Right atrium auricular region (tissue), 2 donors: Measurements from ENCODE around the gene VPS4A. TPM values are rescaled to one million over a fixed set of nuclear protein-coding genes. Genes with fewer than 3 reads are reported as not detected.

Experiments
- DNase-seq: peaks from one replicate; pipeline ENCODE4 v3.0.0-alpha.2; 2019; ENCODE audit warnings: low spot score
- H3K27ac ChIP-seq, 2 donors: fragments of 200-600 bp; sonication (generic); 1 replicate in 1 of 2; 2 replicates in 1 of 2; pipeline ENCODE4 v1.5.1; 2016 to 2019
- H3K27me3 ChIP-seq, 2 donors: fragments of 200-600 bp; sonication (generic); one replicate each; pipeline versions ENCODE4 v1.5.1 to v1.6.0; 2017 to 2019
- H3K36me3 ChIP-seq: fragments of 200-600 bp; sonication (generic); one replicate; pipeline ENCODE4 v1.5.1; 2016
- H3K4me1 ChIP-seq, 2 donors: fragments of 200-600 bp; sonication (generic); one replicate each; pipeline versions ENCODE4 v1.5.1 to v1.6.0; 2017 to 2019
- H3K4me3 ChIP-seq, 2 donors: fragments of 200-600 bp; sonication (generic); 1 replicate in 1 of 2; 2 replicates in 1 of 2; pipeline ENCODE4 v1.5.1; 2017 to 2019; ENCODE audit warnings: mild to moderate bottlenecking in 1 of 2, moderate library complexity in 1 of 2
- H3K9me3 ChIP-seq, 2 donors: fragments of 200-600 bp; sonication (generic); one replicate each; pipeline ENCODE4 v1.5.1; 2019
- CTCF ChIP-seq, 2 donors: fragments of 200-600 bp; sonication (generic); IDR thresholded peaks; one replicate each; pipeline ENCODE4 v1.5.1; 2019; ENCODE audit warnings: antibody characterized with exemption in 2 of 2
- total RNA-seq, 2 donors: library from RNA; depleted of rRNA; stranded (reverse); fragments of >200 nt; gene quantifications; one replicate each; pipeline ENCODE4 v1.1.0, GENCODE V29; 2016

VPS4A gene
- total RNA-seq, 2 donors from 2014 or later, result 25.4 to 36.4 TPM

- H3K9me3 ChIP-seq, result no peaks in the 10 kb centered on the region
- peak within 1 kb of the TSS; percentile 85 to 96 for H3K4me3 ChIP-seq
- H3K27me3 ChIP-seq, result no peaks in the 10 kb centered on the region
- H3K4me1 ChIP-seq, result peaks cover 0 to 44% of the 10 kb centered on the region in 2 donors
- H3K36me3 ChIP-seq, result peaks cover 48% of the 10 kb centered on the region
- DNase-seq, result peak; percentile 94
- TF ChIP-seq CTCF (IDR thresholded peaks at IDR 0.05), result peak in 1 of 2 donors; percentile 42
- peak within 1 kb of the TSS; percentile 85 to 89 for H3K27ac ChIP-seq
Measured at GRCh38 chr16:69330286-69331109, 19.3 kb downstream of the VPS4A start, which contains the start of gene PDF. TSS of gene PDF (minus strand) at chr16:69330588. CDS start at chr16:69330570, 18 bp downstream.

- Histone ChIP-seq H3K27me3 (no peaks in the 10 kb centered on the region), H3K4me3 (no peak overlapping the region), H3K9me3 (no peaks in the 10 kb centered on the region), H3K36me3 (peaks cover 49% of the 10 kb centered on the region), H3K27ac (no peak overlapping the region), H3K4me1 (peaks cover 0 to 28% of the 10 kb centered on the region in 2 donors)
- no peak for DNase-seq
- TF ChIP-seq CTCF (IDR thresholded peaks at IDR 0.05), result no peak
Measured at GRCh38 chr16:69334696-69335095, 23.5 kb downstream of the VPS4A start.

GRCh38 chr16:69338557-69339288, 27.6 kb downstream of the VPS4A start:
- Histone ChIP-seq H3K4me3 (peak overlapping the region; percentile 82 to 96), H3K4me1 (peaks cover 0 to 28% of the 10 kb centered on the region in 2 donors), H3K9me3 (no peaks in the 10 kb centered on the region), H3K27ac (peak overlapping the region; percentile 91), H3K36me3 (peaks cover 36% of the 10 kb centered on the region), H3K27me3 (no peaks in the 10 kb centered on the region)
- DNase-seq, result no peak
- no peak for TF ChIP-seq CTCF (IDR thresholded peaks at IDR 0.05)

- Histone ChIP-seq H3K4me1 (peaks cover 0 to 28% of the 10 kb centered on the region in 2 donors), H3K27me3 (no peaks in the 10 kb centered on the region), H3K27ac (peak within 1 kb of the TSS; percentile 91), H3K36me3 (peaks cover 28% of the 10 kb centered on the region), H3K4me3 (peak within 1 kb of the TSS; percentile 82 to 96), H3K9me3 (no peaks in the 10 kb centered on the region)
- peak; percentile 76 to 88 for TF ChIP-seq CTCF (IDR thresholded peaks at IDR 0.05)
- peak; percentile 98 for DNase-seq
Measured at GRCh38 chr16:69339289-69340094, 28.3 kb downstream of the VPS4A start, which contains the start of the genes COG8 and NIP7. TSS of gene COG8 (minus strand) at chr16:69339564. CDS start at chr16:69339552, 12 bp downstream. TSS of gene NIP7 (plus strand) at chr16:69339772. CDS start at chr16:69339830, 58 bp downstream.

GRCh38 chr16:69340095-69340644, 29.0 kb downstream of the VPS4A start:
- no peaks in the 10 kb centered on the region for H3K27me3 ChIP-seq
- peaks cover 0 to 28% of the 10 kb centered on the region in 2 donors for H3K4me1 ChIP-seq
- H3K4me3 ChIP-seq, result peak overlapping the region; percentile 82 to 96
- no peak for TF ChIP-seq CTCF (IDR thresholded peaks at IDR 0.05)
- no peak for DNase-seq
- peak overlapping the region; percentile 91 for H3K27ac ChIP-seq
- H3K36me3 ChIP-seq, result peaks cover 21% of the 10 kb centered on the region
- H3K9me3 ChIP-seq, result no peaks in the 10 kb centered on the region
